Mesodermal cell (in vitro differentiated cells): ENCODE data around the gene AQP11.
A peak's percentile ranks its signal among the peaks of the same experiment; 100 is the strongest.

Source experiments
- H3K27ac ChIP-seq: 2 replicates; pipeline ENCODE4 v1.7.0; 2013; ENCODE audit warnings: mild to moderate bottlenecking, low read depth, low read length, moderate library complexity; ENCODE audit not compliant: severe bottlenecking
- H3K36me3 ChIP-seq: 2 replicates; pipeline ENCODE4 v1.7.1; 2013; ENCODE audit warnings: mild to moderate bottlenecking, low read length, moderate library complexity; ENCODE audit not compliant: control insufficient read depth, insufficient read depth
- H3K4me1 ChIP-seq: one replicate; pipeline ENCODE4 v1.7.1; 2013; ENCODE audit warnings: mild to moderate bottlenecking, low read length; ENCODE audit not compliant: insufficient read depth, control insufficient read depth, poor library complexity, severe bottlenecking
- H3K4me3 ChIP-seq: 2 replicates; pipeline ENCODE4 v1.7.0; 2013; ENCODE audit warnings: low read length, control low read depth, mild to moderate bottlenecking; ENCODE audit not compliant: insufficient read depth, poor library complexity, severe bottlenecking; ENCODE audit errors: extremely low read depth
- H3K9me3 ChIP-seq: 2 replicates; pipeline ENCODE4 v1.7.1; 2013; ENCODE audit warnings: mild to moderate bottlenecking, low read length, moderate library complexity; ENCODE audit not compliant: control insufficient read depth
- WGBS, 2 experiments: methylation state at CpG; one replicate each; pipeline ENCODE4 v1.1.5; 2013; ENCODE audit warnings: missing lambda C conversion rate in 2 of 2; ENCODE audit not compliant: insufficient coverage in 2 of 2; 5-methylcytosine and 5-hydroxymethylcytosine counted together

The AQP11 gene

GRCh38 chr11:77636731-77637344 is 47.1 kb downstream of the AQP11 start:
- H3K27ac ChIP-seq, result peak overlapping the region; percentile 75
- peaks cover 5% of the 10 kb centered on the region for H3K4me1 ChIP-seq
- 0 to 12% methylated on average over 4 to 5 of the region's 14 CpGs for WGBS, 2 experiments
- peaks cover 23% of the 10 kb centered on the region for H3K36me3 ChIP-seq
- peak overlapping the region; percentile 93 for H3K4me3 ChIP-seq
- H3K9me3 ChIP-seq, result no peaks in the 10 kb centered on the region

GRCh38 chr11:77637345-77638165 is 47.8 kb downstream of the AQP11 start, which contains the start of gene CLNS1A:
Gene CLNS1A (minus strand): TSS chr11:77637794. CDS start chr11:77637714, 80 bp downstream.
- Histone ChIP-seq H3K4me3 (peak within 1 kb of the TSS; percentile 93), H3K27ac (peak within 1 kb of the TSS; percentile 75), H3K36me3 (peaks cover 16% of the 10 kb centered on the region), H3K4me1 (peaks cover 5% of the 10 kb centered on the region), H3K9me3 (no peaks in the 10 kb centered on the region)
- WGBS, 2 experiments, result 0% methylated on average over 26 to 31 of the region's 41 CpGs

- Histone ChIP-seq H3K9me3 (no peaks in the 10 kb centered on the region), H3K27ac (no peak overlapping the region), H3K4me3 (no peak overlapping the region), H3K4me1 (peaks cover 9% of the 10 kb centered on the region), H3K36me3 (no peaks in the 10 kb centered on the region)
- WGBS, 2 experiments, result 60 to 86% methylated on average over 1 to 2 of the region's 2 CpGs
Measured at GRCh38 chr11:77642228-77642627, 52.5 kb downstream of the AQP11 start.

- Histone ChIP-seq H3K36me3 (no peaks in the 10 kb centered on the region), H3K4me1 (peaks cover 5% of the 10 kb centered on the region), H3K4me3 (no peak overlapping the region), H3K27ac (no peak overlapping the region), H3K9me3 (no peaks in the 10 kb centered on the region)
- WGBS, 2 experiments, result 89 to 100% methylated on average over 1 of the region's 1 CpG
Measured at GRCh38 chr11:77644887-77645286, 55.1 kb downstream of the AQP11 start.

GRCh38 chr11:77647654-77648305 is 58.0 kb downstream of the AQP11 start:
- H3K27ac ChIP-seq, result no peak overlapping the region
- peaks cover 5% of the 10 kb centered on the region for H3K4me1 ChIP-seq
- H3K36me3 ChIP-seq, result no peaks in the 10 kb centered on the region
- no peaks in the 10 kb centered on the region for H3K9me3 ChIP-seq
- 73 to 81% methylated on average over 2 of the region's 3 CpGs for WGBS, 2 experiments
- H3K4me3 ChIP-seq, result no peak overlapping the region

GRCh38 chr11:77650123-77650522 is 60.4 kb downstream of the AQP11 start:
- no peaks in the 10 kb centered on the region for H3K9me3 ChIP-seq
- H3K36me3 ChIP-seq, result no peaks in the 10 kb centered on the region
- no peak overlapping the region for H3K4me3 ChIP-seq
- WGBS, 2 experiments, result 75 to 100% methylated on average over 1 of the region's 3 CpGs
- no peaks in the 10 kb centered on the region for H3K4me1 ChIP-seq
- H3K27ac ChIP-seq, result no peak overlapping the region

- Histone ChIP-seq H3K9me3 (no peaks in the 10 kb centered on the region), H3K27ac (no peak overlapping the region), H3K4me3 (no peak overlapping the region), H3K4me1 (no peaks in the 10 kb centered on the region), H3K36me3 (no peaks in the 10 kb centered on the region)
- WGBS, 2 experiments, result 79 to 82% methylated on average over 3 of the region's 4 CpGs
Measured at GRCh38 chr11:77654770-77655434, 65.1 kb downstream of the AQP11 start.

GRCh38 chr11:77656362-77656761 is 66.6 kb downstream of the AQP11 start:
- H3K4me1 ChIP-seq, result no peaks in the 10 kb centered on the region
- WGBS, 2 experiments, result 87 to 92% methylated on average over 2 to 4 of the region's 7 CpGs
- H3K27ac ChIP-seq, result no peak overlapping the region
- no peak overlapping the region for H3K4me3 ChIP-seq
- no peaks in the 10 kb centered on the region for H3K36me3 ChIP-seq
- no peaks in the 10 kb centered on the region for H3K9me3 ChIP-seq

- Histone ChIP-seq H3K4me1 (no peaks in the 10 kb centered on the region), H3K36me3 (no peaks in the 10 kb centered on the region), H3K27ac (no peak overlapping the region), H3K9me3 (no peaks in the 10 kb centered on the region), H3K4me3 (no peak overlapping the region)
- 92 to 93% methylated on average over 2 to 4 of the region's 4 CpGs for WGBS, 2 experiments
Measured at GRCh38 chr11:77658213-77659013, 68.7 kb downstream of the AQP11 start.
